IMR-90 (cell line): Measurements from ENCODE around the gene STAT4. TPM values are rescaled to one million over a fixed set of nuclear protein-coding genes. Genes with fewer than 3 reads are reported as not detected.

ENCODE experiments used
- ATAC-seq: fragments of 200-7000 bp; cut with Tn5 transposase; 2 replicates; pipeline ENCODE4 v1.9.1; 2020; ENCODE audit warnings: low read depth, mild to moderate bottlenecking, moderate library complexity
- BruUV-seq: library from RNA; stranded (reverse); fragments of 400-500 nt; replicated peaks from 2 replicates; lab custom pipeline; 2021; lab: Mats Ljungman, UMichigan
- CTCF ChIA-PET: fragments of 300-600 bp; formaldehyde crosslinking; extraction: SDS; loops from one replicate; lab custom pipeline; 2021; ENCODE audit warnings: antibody characterized with exemption; lab: Yijun Ruan, JAX
- POLR2A ChIA-PET: fragments of 300-600 bp; sonication (Branson Sonifier 250); formaldehyde crosslinking; loops from one replicate; lab custom pipeline; 2022; ENCODE audit warnings: antibody characterized with exemption; ENCODE audit not compliant: unreplicated experiment; lab: Charles Lee
- DNase-seq: peaks from one replicate; pipeline ENCODE4 v3.0.0; 2013
- H2AFZ ChIP-seq: replicated peaks from 2 replicates; pipeline ENCODE3; 2013; ENCODE audit warnings: low read length, mild to moderate bottlenecking; ENCODE audit not compliant: poor library complexity
- H2AK5ac ChIP-seq: 2 replicates; pipeline ENCODE4 v1.6.1; 2013; ENCODE audit warnings: low read depth, low read length, inconsistent platforms
- H2AK9ac ChIP-seq: replicated peaks from 2 replicates; pipeline ENCODE3; 2013; ENCODE audit warnings: mild to moderate bottlenecking, low read depth, low read length, moderate library complexity; ENCODE audit not compliant: poor library complexity
- H2BK120ac ChIP-seq: 2 replicates; pipeline ENCODE4 v1.6.1; 2013; ENCODE audit warnings: low read depth, low read length, inconsistent platforms
- H2BK15ac ChIP-seq: 3 replicates; pipeline ENCODE4 v1.6.1; 2013; ENCODE audit warnings: low read depth, low read length, inconsistent platforms
- H2BK20ac ChIP-seq: 2 replicates; pipeline ENCODE4 v1.6.1; 2013; ENCODE audit warnings: low read depth, mild to moderate bottlenecking, inconsistent platforms, low read length, moderate library complexity
- H2BK5ac ChIP-seq: 2 replicates; pipeline ENCODE4 v1.6.1; 2013; ENCODE audit warnings: mild to moderate bottlenecking, low read depth, low read length, inconsistent platforms; ENCODE audit not compliant: poor library complexity, severe bottlenecking
- H3K14ac ChIP-seq: replicated peaks from 2 replicates; pipeline ENCODE4 v1.6.1; 2013; ENCODE audit warnings: low read depth, low read length, inconsistent platforms
- H3K18ac ChIP-seq: 2 replicates; pipeline ENCODE4 v1.6.1; 2013; ENCODE audit warnings: low read depth, low read length, control low read depth
- H3K23ac ChIP-seq: 2 replicates; pipeline ENCODE4 v1.6.1; 2013; ENCODE audit warnings: low read depth, low read length, inconsistent platforms
- H3K27ac ChIP-seq: 2 replicates; pipeline ENCODE4 v1.5.1; 2013; ENCODE audit warnings: mild to moderate bottlenecking, control low read depth, low read length; ENCODE audit not compliant: insufficient read depth
- H3K27me3 ChIP-seq: 2 replicates; pipeline ENCODE4 v1.6.1; 2013; ENCODE audit warnings: low read length; ENCODE audit not compliant: control insufficient read depth, insufficient read depth
- H3K36me3 ChIP-seq: 2 replicates; pipeline ENCODE4 v1.6.1; 2013; ENCODE audit warnings: low read length, mixed read lengths; ENCODE audit not compliant: control insufficient read depth, insufficient read depth
- H3K4ac ChIP-seq: 2 replicates; pipeline ENCODE4 v1.6.1; 2013; ENCODE audit warnings: low read depth, low read length, inconsistent platforms
- H3K4me1 ChIP-seq: 2 replicates; pipeline ENCODE4 v1.6.1; 2013; ENCODE audit warnings: low read length, mixed read lengths; ENCODE audit not compliant: control insufficient read depth, insufficient read depth
- H3K4me2 ChIP-seq: 2 replicates; pipeline ENCODE4 v1.6.1; 2013; ENCODE audit warnings: low read depth, mild to moderate bottlenecking, control low read depth, low read length, moderate library complexity
- H3K4me3 ChIP-seq: 2 replicates; pipeline ENCODE4 v1.5.1; 2013; ENCODE audit warnings: low read depth, mild to moderate bottlenecking, control low read depth, low read length, moderate library complexity; ENCODE audit not compliant: insufficient read depth
- H3K56ac ChIP-seq: 2 replicates; pipeline ENCODE4 v1.6.1; 2013; ENCODE audit warnings: low read length, inconsistent platforms; ENCODE audit not compliant: insufficient read depth; ENCODE audit errors: extremely low read depth
- H3K79me1 ChIP-seq, 2 experiments: 2 replicates each; pipeline ENCODE4 v1.6.1; 2013; ENCODE audit warnings: low read length in 2 of 2, inconsistent platforms in 1 of 2, low read depth in 1 of 2
- H3K9ac ChIP-seq: 2 replicates; pipeline ENCODE4 v1.6.1; 2013; ENCODE audit warnings: low read depth, low read length, control low read depth
- H3K9me1 ChIP-seq: 2 replicates; pipeline ENCODE4 v1.6.1; 2013; ENCODE audit warnings: low read length, inconsistent platforms; ENCODE audit not compliant: insufficient read depth
- H3K9me3 ChIP-seq: 2 replicates; pipeline ENCODE4 v1.6.1; 2013; ENCODE audit warnings: low read length; ENCODE audit not compliant: control insufficient read depth, insufficient read depth
- H4K20me1 ChIP-seq: 2 replicates; pipeline ENCODE4 v1.6.1; 2013; ENCODE audit warnings: low read length, inconsistent platforms; ENCODE audit not compliant: insufficient read depth
- H4K5ac ChIP-seq: 2 replicates; pipeline ENCODE4 v1.6.1; 2013; ENCODE audit warnings: mild to moderate bottlenecking, low read depth, low read length, control low read depth
- H4K8ac ChIP-seq, 2 experiments: 2 replicates each; pipeline ENCODE4 v1.6.1; 2013; ENCODE audit warnings: low read depth in 2 of 2, low read length in 2 of 2, control low read depth in 1 of 2, inconsistent platforms in 1 of 2
- H4K91ac ChIP-seq: 2 replicates; pipeline ENCODE4 v1.6.1; 2013; ENCODE audit warnings: low read depth, low read length, inconsistent platforms; ENCODE audit not compliant: insufficient read depth
- BHLHE40 ChIP-seq: fragments of 150-350 bp; IDR thresholded peaks from 2 replicates; pipeline ENCODE4 v1.6.1; 2016; ENCODE audit warnings: mild to moderate bottlenecking, low read depth, low read length
- CHD1 ChIP-seq: IDR thresholded peaks from 2 replicates; pipeline ENCODE4 v1.6.1; 2012; ENCODE audit warnings: low read depth, low read length, improper control_type of control experiment
- CTCF ChIP-seq: conservative IDR thresholded peaks from 2 replicates; pipeline ENCODE4 v1.5.1; 2012; ENCODE audit warnings: mild to moderate bottlenecking, low read depth, low read length, improper control_type of control experiment
- ELK1 ChIP-seq: fragments of 150-350 bp; IDR thresholded peaks from 2 replicates; pipeline ENCODE4 v1.6.1; 2016; ENCODE audit warnings: low read depth, mild to moderate bottlenecking, low read length, moderate library complexity, borderline replicate concordance
- FOS ChIP-seq: fragments of 150-350 bp; IDR thresholded peaks from 2 replicates; pipeline ENCODE4 v1.6.1; 2016; ENCODE audit warnings: low read depth, low read length
- MAFK ChIP-seq: IDR thresholded peaks from 2 replicates; pipeline ENCODE4 v1.6.1; 2012; ENCODE audit warnings: low read depth, low read length, improper control_type of control experiment
- MAZ ChIP-seq: IDR thresholded peaks from 2 replicates; pipeline ENCODE4 v1.6.1; 2012; ENCODE audit warnings: low read depth, mild to moderate bottlenecking, low read length, improper control_type of control experiment, moderate library complexity, borderline replicate concordance
- MXI1 ChIP-seq: IDR thresholded peaks from 2 replicates; pipeline ENCODE4 v1.6.1; 2012; ENCODE audit warnings: low read depth, mild to moderate bottlenecking, low read length, moderate library complexity, borderline replicate concordance
- NFE2L2 ChIP-seq: fragments of 150-350 bp; IDR thresholded peaks from 2 replicates; pipeline ENCODE4 v1.6.1; 2016; ENCODE audit warnings: low read depth, mild to moderate bottlenecking, low read length
- POLR2A ChIP-seq: IDR thresholded peaks from 2 replicates; pipeline ENCODE4 v1.6.1; 2012; ENCODE audit warnings: mild to moderate bottlenecking, low read depth, low read length
- RAD21 ChIP-seq: IDR thresholded peaks from 2 replicates; pipeline ENCODE4 v1.6.1; 2012; ENCODE audit warnings: low read length, improper control_type of control experiment
- SMC3 ChIP-seq: fragments of 150-350 bp; IDR thresholded peaks from 2 replicates; pipeline ENCODE4 v1.6.1; 2016; ENCODE audit warnings: low read depth, mild to moderate bottlenecking, antibody characterized with exemption, low read length, moderate library complexity
- USF2 ChIP-seq: fragments of 150-350 bp; IDR thresholded peaks from 2 replicates; pipeline ENCODE4 v1.6.1; 2017; ENCODE audit warnings: mild to moderate bottlenecking, antibody characterized with exemption, low read length, low read depth
- WGBS, 2 experiments: methylation state at CpG; one replicate each; pipeline versions ENCODE4 v1.1.5 to v1.1.7; 2013; ENCODE audit warnings: missing lambda C conversion rate in 2 of 2; ENCODE audit not compliant: insufficient read length in 1 of 2; ENCODE audit errors: extremely low coverage in 2 of 2; 5-methylcytosine and 5-hydroxymethylcytosine counted together
- dilution Hi-C: fragments of 300-500 bp; cut with HindIII; formaldehyde crosslinking; loops from one replicate; pipeline ENCODE4 v1.14.3; 2018; ENCODE audit warnings: low sequenced_read_pairs; ENCODE audit not compliant: unreplicated experiment
- in situ Hi-C: fragments of 300-500 bp; cut with MboI; formaldehyde crosslinking; loops from 3 replicates; pipeline ENCODE4 v1.14.3; 2019; ENCODE audit warnings: low sequenced_read_pairs, inconsistent platforms, mixed read lengths
- intact Hi-C: fragments of 100-400 bp; cut with micrococcal nuclease; formaldehyde crosslinking; loops from 2 replicates; pipeline ENCODE4 v1.10.0; 2022
- polyA plus RNA-seq, 3 experiments: library from polyadenylated mRNA; depleted of rRNA; stranded (reverse); fragments of >200 nt; gene quantifications; 2 replicates each; pipeline ENCODE4 v1.2.3, GENCODE V29; 2012; ENCODE audit warnings: low replicate concordance in 1 of 3
- total RNA-seq: library from RNA; depleted of rRNA; stranded (reverse); fragments of >200 nt; gene quantifications from 2 replicates; pipeline ENCODE4 v1.2.3, GENCODE V29; 2012

STAT4 gene
- total and polyA plus RNA-seq, 2 of the 4 experiments (the other 2 are of a cell fraction) = 0.36 to 0.48 TPM

- DNase-seq = no peak
- no peak for ATAC-seq
- Histone ChIP-seq H2BK5ac (no peak overlapping the region), H3K27me3 (no peaks in the 10 kb centered on the region; the same call in 1 of the 2 replicates), H3K9me3 (no peaks in the 10 kb centered on the region), H4K20me1 (no peaks in the 10 kb centered on the region), H2BK20ac (no peak overlapping the region), H3K4me3 (no peak overlapping the region), H3K36me3 (no peaks in the 10 kb centered on the region), H4K91ac (no peak overlapping the region), H3K9me1 (no peaks in the 10 kb centered on the region), H3K27ac (no peak overlapping the region), H2AK9ac (no peak overlapping the region), H3K9ac (no peak overlapping the region), H2BK15ac (no peak overlapping the region), H3K23ac (no peak overlapping the region), H3K18ac (no peak overlapping the region), H2AK5ac (no peak overlapping the region), H3K4me2 (no peak overlapping the region), H3K4me1 (peaks cover 2% of the 10 kb centered on the region; the same call in 1 of the 2 replicates), H3K4ac (no peak overlapping the region), H3K56ac (no peak overlapping the region), H4K5ac (no peak overlapping the region), H4K8ac (no peak overlapping the region), H2AFZ (no peak overlapping the region), H3K14ac (no peak overlapping the region), H2BK120ac (no peak overlapping the region), H3K79me1 (no peaks in the 10 kb centered on the region)
- intact Hi-C loops (no loop called here), in situ Hi-C loops (no loop called here), dilution Hi-C loops (no loop called here)
- WGBS, 2 experiments = no CpG with 5 or more reads among the region's 1 CpG
- POLR2A ChIA-PET = no interaction called here
- TF ChIP-seq MXI1 (no peak), NFE2L2 (no peak), MAZ (no peak), POLR2A (no peak), FOS (no peak), BHLHE40 (no peak), RAD21 (no peak), CTCF (no peak), SMC3 (no peak), USF2 (no peak), CHD1 (no peak), MAFK (no peak), ELK1 (no peak)
- CTCF ChIA-PET = no interaction called here
- no TSS peak for BruUV-seq
Observed at GRCh38 chr2:191113761-191114160, 37.0 kb downstream of the STAT4 start.
